OCI-LY1 (cell line): ENCODE results near the gene TSEN2.

Source experiments
- CTCF ChIP-seq: fragments of 200-600 bp; sonication (generic), shearing (Covaris generic); IDR thresholded peaks from 2 replicates; pipeline ENCODE4 v1.5.1; 2017; ENCODE audit warnings: mild to moderate bottlenecking, antibody characterized with exemption, low read length, moderate library complexity, mixed read lengths
- EZH2 ChIP-seq: fragments of 200-600 bp; sonication (generic), shearing (Covaris generic); IDR thresholded peaks from 2 replicates; pipeline ENCODE4 v1.8.0; 2017; ENCODE audit warnings: borderline replicate concordance, mixed run types, mild to moderate bottlenecking, antibody characterized with exemption, low read length, moderate library complexity, mixed read lengths

GRCh38 chr3:12496453-12496761 lies 12.1 kb downstream of the TSEN2 start:
- TF ChIP-seq CTCF (no peak), EZH2 (no peak)
